ENCODE data around the gene NKTR. TPM values are rescaled to one million over a fixed set of nuclear protein-coding genes. Genes with fewer than 3 reads are reported as not detected.
"Not testable (repeated sequence)": the region's sequence is repeated elsewhere in the genome, so short reads cannot be mapped to it uniquely, and the experiment has no call there.

Gene NKTR
- 57.4 TPM for polyA plus RNA-seq (2013, experiment 1 of 2)
- polyA plus RNA-seq (2013, experiment 2 of 2) = 60.9 TPM

GRCh38 chr3:42600111-42600957 lies at the start of gene NKTR:
Gene NKTR, plus strand, starts transcription at chr3:42600686. Its CDS starts 321 bp downstream, at chr3:42601007.
- peak; percentile 100 for DNase-seq (ENCODE audit: low spot score)
- Histone ChIP-seq H3K27ac (replicated peaks; ENCODE audit: low read length) (peak within 1 kb of the TSS; percentile 99), H3K4me2 (ENCODE audit: insufficient read depth, low read length, poor library complexity, severe bottlenecking) (peak within 1 kb of the TSS; percentile 57), H2BK12ac (ENCODE audit: low read length) (no peak within 1 kb of the TSS), H4K91ac (ENCODE audit: low read depth, low read length, poor library complexity) (peak within 1 kb of the TSS; percentile 80), H2AK5ac (ENCODE audit: low read depth, low read length) (no peak within 1 kb of the TSS), H3K9ac (ENCODE audit: low read depth, low read length, poor library complexity) (peak within 1 kb of the TSS; percentile 100), H2BK15ac (ENCODE audit: low read length) (peak within 1 kb of the TSS; percentile 38), H2AFZ (ENCODE audit: low read length) (peak within 1 kb of the TSS; percentile 95), H3K23ac (ENCODE audit: low read depth, low read length, poor library complexity) (peak within 1 kb of the TSS; percentile 93), H3K4me3 (ENCODE audit: low read length in 2 of 2) (peak within 1 kb of the TSS; percentile 70 to 100), H2BK120ac (ENCODE audit: low read depth, low read length) (no peak within 1 kb of the TSS), H3K4me1 (ENCODE audit: control insufficient read depth in 2 of 2, insufficient read depth in 1 of 2, low read depth in 1 of 2, low read length in 2 of 2) (peaks cover 3% of the 10 kb centered on the region in 2 donors), H2BK5ac (ENCODE audit: low read length) (peak within 1 kb of the TSS; percentile 95), H3K27me3 (ENCODE audit: control insufficient read depth in 3 of 3, insufficient read depth in 3 of 3, low read depth in 1 of 3, low read length in 3 of 3) (no peaks in the 10 kb centered on the region), H3K18ac (ENCODE audit: low read length) (peak within 1 kb of the TSS; percentile 100), H4K8ac (ENCODE audit: low read depth, low read length) (peak within 1 kb of the TSS; percentile 98), H3K9me3 (replicated peaks in 1 of 2; ENCODE audit: control insufficient read depth in 2 of 2, insufficient read depth in 1 of 2, low read depth in 1 of 2, low read length in 2 of 2) (peaks cover 0 to 13% of the 10 kb centered on the region in 2 donors), H3K36me3 (replicated peaks in 1 of 2; ENCODE audit: control insufficient read depth in 2 of 2, insufficient read depth in 2 of 2, low read length in 2 of 2) (peaks cover 0 to 50% of the 10 kb centered on the region in 2 donors), H3K79me1 (ENCODE audit: low read depth, low read length) (no peaks in the 10 kb centered on the region), H3K14ac (ENCODE audit: low read length) (peak within 1 kb of the TSS; percentile 94), H3K4ac (ENCODE audit: low read length) (no peak within 1 kb of the TSS)
- no CpG with 5 or more reads among the region's 76 CpGs for WGBS, 2 donors (ENCODE audit: extremely low coverage in 2 of 2, insufficient read length in 2 of 2, insufficient replicate concordance in 1 of 2)

- no peak overlapping the region for H2BK12ac ChIP-seq (ENCODE audit: low read length)
- no peak overlapping the region for H3K4me2 ChIP-seq (ENCODE audit: insufficient read depth, low read length, poor library complexity, severe bottlenecking)
- no peak overlapping the region for H2BK15ac ChIP-seq (ENCODE audit: low read length)
- no peaks in the 10 kb centered on the region for H3K27me3 ChIP-seq (ENCODE audit: control insufficient read depth in 3 of 3, insufficient read depth in 3 of 3, low read depth in 1 of 3, low read length in 3 of 3)
- H3K9ac ChIP-seq (ENCODE audit: low read depth, low read length, poor library complexity) = no peak overlapping the region
- no peak overlapping the region for H3K18ac ChIP-seq (ENCODE audit: low read length)
- H3K4ac ChIP-seq (ENCODE audit: low read length) = no peak overlapping the region
- peaks cover 20 to 87% of the 10 kb centered on the region in 2 donors for H3K36me3 ChIP-seq (replicated peaks in 1 of 2; ENCODE audit: control insufficient read depth in 2 of 2, insufficient read depth in 2 of 2, low read length in 2 of 2)
- no peaks in the 10 kb centered on the region for H3K79me1 ChIP-seq (ENCODE audit: low read depth, low read length)
- no peak overlapping the region for H3K14ac ChIP-seq (ENCODE audit: low read length)
- H2BK120ac ChIP-seq (ENCODE audit: low read depth, low read length) = no peak overlapping the region
- no CpG with 5 or more reads among the region's 1 CpG for WGBS, 2 donors (ENCODE audit: extremely low coverage in 2 of 2, insufficient read length in 2 of 2, insufficient replicate concordance in 1 of 2)
- no peak overlapping the region for H2BK5ac ChIP-seq (ENCODE audit: low read length)
- no peaks in the 10 kb centered on the region for H3K9me3 ChIP-seq (replicated peaks in 1 of 2; ENCODE audit: control insufficient read depth in 2 of 2, insufficient read depth in 1 of 2, low read depth in 1 of 2, low read length in 2 of 2)
- no peak overlapping the region for H3K27ac ChIP-seq (replicated peaks; ENCODE audit: low read length)
- no peak overlapping the region for H2AFZ ChIP-seq (ENCODE audit: low read length)
- no peaks in the 10 kb centered on the region for H3K4me1 ChIP-seq (ENCODE audit: control insufficient read depth in 2 of 2, insufficient read depth in 1 of 2, low read depth in 1 of 2, low read length in 2 of 2)
- no peak for DNase-seq (ENCODE audit: low spot score)
- H4K91ac ChIP-seq (ENCODE audit: low read depth, low read length, poor library complexity) = no peak overlapping the region
- H2AK5ac ChIP-seq (ENCODE audit: low read depth, low read length) = no peak overlapping the region
- no peak overlapping the region for H3K4me3 ChIP-seq (ENCODE audit: low read length in 2 of 2)
- no peak overlapping the region for H3K23ac ChIP-seq (ENCODE audit: low read depth, low read length, poor library complexity)
- no peak overlapping the region for H4K8ac ChIP-seq (ENCODE audit: low read depth, low read length)
Measured at GRCh38 chr3:42552830-42553229, 47.7 kb upstream of the NKTR start.

DNA sequence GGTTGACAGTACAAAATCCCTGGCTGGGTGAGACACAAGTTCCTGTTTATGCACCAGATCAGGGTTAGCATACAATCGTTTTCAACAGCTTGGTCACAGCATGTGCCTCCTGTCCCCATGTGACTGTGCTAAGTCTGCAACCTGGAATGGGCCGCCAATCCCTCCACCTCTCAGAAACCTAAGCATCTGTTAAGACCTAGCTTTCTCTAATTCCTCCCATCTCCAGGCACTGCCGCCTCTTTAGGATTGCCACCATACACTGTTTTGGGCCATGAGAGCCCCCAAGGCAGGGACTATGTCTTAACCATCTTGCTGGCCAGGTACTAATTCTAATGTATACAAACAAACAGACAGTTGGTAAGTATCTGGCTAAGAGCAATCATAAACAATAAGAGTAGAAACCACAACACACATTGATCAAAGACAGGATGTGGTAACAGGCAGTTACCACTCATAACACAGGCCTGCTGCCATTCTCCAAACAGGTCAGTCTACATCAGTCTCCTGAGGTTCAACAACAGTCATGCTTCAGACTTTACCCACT lies 44.3 kb upstream of the NKTR start:
- Histone ChIP-seq H2BK120ac (ENCODE audit: low read depth, low read length) (no peak overlapping the region), H3K27ac (replicated peaks; ENCODE audit: low read length) (no peak overlapping the region), H3K4me3 (ENCODE audit: low read length in 2 of 2) (no peak overlapping the region), H3K4me2 (ENCODE audit: insufficient read depth, low read length, poor library complexity, severe bottlenecking) (no peak overlapping the region), H3K4ac (ENCODE audit: low read length) (no peak overlapping the region), H2AFZ (ENCODE audit: low read length) (no peak overlapping the region), H3K9me3 (replicated peaks in 1 of 2; ENCODE audit: control insufficient read depth in 2 of 2, insufficient read depth in 1 of 2, low read depth in 1 of 2, low read length in 2 of 2) (no peaks in the 10 kb centered on the region), H3K23ac (ENCODE audit: low read depth, low read length, poor library complexity) (no peak overlapping the region), H3K36me3 (replicated peaks in 1 of 2; ENCODE audit: control insufficient read depth in 2 of 2, insufficient read depth in 2 of 2, low read length in 2 of 2) (peaks cover 24 to 96% of the 10 kb centered on the region in 2 donors), H3K9ac (ENCODE audit: low read depth, low read length, poor library complexity) (no peak overlapping the region), H3K14ac (ENCODE audit: low read length) (no peak overlapping the region), H3K4me1 (ENCODE audit: control insufficient read depth in 2 of 2, insufficient read depth in 1 of 2, low read depth in 1 of 2, low read length in 2 of 2) (no peaks in the 10 kb centered on the region), H3K18ac (ENCODE audit: low read length) (no peak overlapping the region), H4K91ac (ENCODE audit: low read depth, low read length, poor library complexity) (no peak overlapping the region), H2BK12ac (ENCODE audit: low read length) (no peak overlapping the region), H3K79me1 (ENCODE audit: low read depth, low read length) (no peaks in the 10 kb centered on the region), H2AK5ac (ENCODE audit: low read depth, low read length) (no peak overlapping the region), H2BK15ac (ENCODE audit: low read length) (no peak overlapping the region), H3K27me3 (ENCODE audit: control insufficient read depth in 3 of 3, insufficient read depth in 3 of 3, low read depth in 1 of 3, low read length in 3 of 3) (no peaks in the 10 kb centered on the region), H4K8ac (ENCODE audit: low read depth, low read length) (no peak overlapping the region), H2BK5ac (ENCODE audit: low read length) (no peak overlapping the region)
- WGBS, 2 donors (ENCODE audit: extremely low coverage in 2 of 2, insufficient read length in 2 of 2, insufficient replicate concordance in 1 of 2) = no CpG with 5 or more reads among the region's 3 CpGs
- no peak for DNase-seq (ENCODE audit: low spot score)

DNA sequence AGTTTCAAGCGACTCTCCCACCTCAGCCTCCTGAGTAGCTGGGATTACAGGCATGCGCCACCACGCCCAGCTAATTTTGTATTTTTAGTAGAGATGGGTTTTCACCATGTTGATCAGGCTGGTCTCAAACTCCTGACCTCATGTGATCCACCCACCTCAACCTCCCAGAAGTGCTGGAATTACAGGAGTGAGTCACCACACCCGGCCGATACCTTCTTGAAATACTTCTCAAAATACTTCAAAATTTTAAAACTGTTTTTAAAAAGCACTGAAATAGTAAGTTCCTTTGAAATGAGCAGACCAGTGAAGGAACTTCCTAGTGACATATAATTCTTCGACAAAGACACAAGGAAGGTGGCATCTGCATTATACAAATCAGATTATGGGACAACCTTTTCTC lies 43.7 kb upstream of the NKTR start:
- no CpG with 5 or more reads among the region's 6 CpGs for WGBS, 2 donors (ENCODE audit: extremely low coverage in 2 of 2, insufficient read length in 2 of 2, insufficient replicate concordance in 1 of 2)
- H3K4me2 ChIP-seq (ENCODE audit: insufficient read depth, low read length, poor library complexity, severe bottlenecking); H3K4ac ChIP-seq (ENCODE audit: low read length); H3K4me1 ChIP-seq (ENCODE audit: control insufficient read depth in 2 of 2, insufficient read depth in 1 of 2, low read depth in 1 of 2, low read length in 2 of 2); H3K9ac ChIP-seq (ENCODE audit: low read depth, low read length, poor library complexity); H3K18ac ChIP-seq (ENCODE audit: low read length); H3K14ac ChIP-seq (ENCODE audit: low read length); H2BK12ac ChIP-seq (ENCODE audit: low read length); H2AFZ ChIP-seq (ENCODE audit: low read length); H4K8ac ChIP-seq (ENCODE audit: low read depth, low read length); DNase-seq (ENCODE audit: low spot score); H3K4me3 ChIP-seq (ENCODE audit: low read length in 2 of 2); H2BK120ac ChIP-seq (ENCODE audit: low read depth, low read length); H4K91ac ChIP-seq (ENCODE audit: low read depth, low read length, poor library complexity); H3K27me3 ChIP-seq (ENCODE audit: control insufficient read depth in 3 of 3, insufficient read depth in 3 of 3, low read depth in 1 of 3, low read length in 3 of 3); H2BK5ac ChIP-seq (ENCODE audit: low read length); H3K23ac ChIP-seq (ENCODE audit: low read depth, low read length, poor library complexity); H3K79me1 ChIP-seq (ENCODE audit: low read depth, low read length); H3K9me3 ChIP-seq (replicated peaks in 1 of 2; ENCODE audit: control insufficient read depth in 2 of 2, insufficient read depth in 1 of 2, low read depth in 1 of 2, low read length in 2 of 2); H2BK15ac ChIP-seq (ENCODE audit: low read length); H2AK5ac ChIP-seq (ENCODE audit: low read depth, low read length); H3K27ac ChIP-seq (replicated peaks; ENCODE audit: low read length): not testable (repeated sequence)
- peaks cover 24 to 96% of the 10 kb centered on the region in 2 donors for H3K36me3 ChIP-seq (replicated peaks in 1 of 2; ENCODE audit: control insufficient read depth in 2 of 2, insufficient read depth in 2 of 2, low read length in 2 of 2)

Data from neuronal stem cell (in vitro differentiated cells).